ENCODE data around the gene SCUBE3. TPM values are rescaled to one million over a fixed set of nuclear protein-coding genes. Genes with fewer than 3 reads are reported as not detected.
A peak's percentile ranks its signal among the peaks of the same experiment; 100 is the strongest.

SCUBE3 gene
- total and polyA plus RNA-seq, 9 of the 15 experiments (the other 6 are each of a cell fraction or from before 2014, with no cell fraction given): 0.01 to 0.11 TPM; not detected in 7

GRCh38 chr6:35258858-35259193 is 45.1 kb downstream of the SCUBE3 start (continued):
- TF ChIP-seq ZNF212 (CRISPR knock-in tag; IDR thresholded peaks at IDR 0.05): no peak
- no peak for TF ChIP-seq SMARCA5 (IDR thresholded peaks at IDR 0.05)
- no peak for TF ChIP-seq ZNF431 (CRISPR knock-in tag; IDR thresholded peaks at IDR 0.05)
- TF ChIP-seq PURB (CRISPR knock-in tag; IDR thresholded peaks at IDR 0.05; ENCODE audit: low read depth): no peak
- TF ChIP-seq FOXK2 (conservative IDR thresholded peaks at IDR 0.05 in 1 of 2, IDR thresholded peaks at IDR 0.05 in 1 of 2; ENCODE audit: low read depth in 2 of 2): no peak
- no peak for TF ChIP-seq CREB3 (tag; conservative IDR thresholded peaks at IDR 0.05; ENCODE audit: low read depth)
- no peak for TF ChIP-seq ZFP36 (IDR thresholded peaks at IDR 0.05; ENCODE audit: low read depth, low read length, partially characterized antibody)
- TF ChIP-seq ILK (tag; IDR thresholded peaks at IDR 0.05; ENCODE audit: borderline replicate concordance, low read depth): no peak
- TF ChIP-seq CHD1 (IDR thresholded peaks at IDR 0.05; ENCODE audit: low read length): peak; percentile 40
- TF ChIP-seq ZBTB7A (IDR thresholded peaks at IDR 0.05; ENCODE audit: borderline replicate concordance, control insufficient read depth, low read depth, low read length): peak; percentile 29; the same call in 1 of the 2 replicates
- TF ChIP-seq, protein P1, sequence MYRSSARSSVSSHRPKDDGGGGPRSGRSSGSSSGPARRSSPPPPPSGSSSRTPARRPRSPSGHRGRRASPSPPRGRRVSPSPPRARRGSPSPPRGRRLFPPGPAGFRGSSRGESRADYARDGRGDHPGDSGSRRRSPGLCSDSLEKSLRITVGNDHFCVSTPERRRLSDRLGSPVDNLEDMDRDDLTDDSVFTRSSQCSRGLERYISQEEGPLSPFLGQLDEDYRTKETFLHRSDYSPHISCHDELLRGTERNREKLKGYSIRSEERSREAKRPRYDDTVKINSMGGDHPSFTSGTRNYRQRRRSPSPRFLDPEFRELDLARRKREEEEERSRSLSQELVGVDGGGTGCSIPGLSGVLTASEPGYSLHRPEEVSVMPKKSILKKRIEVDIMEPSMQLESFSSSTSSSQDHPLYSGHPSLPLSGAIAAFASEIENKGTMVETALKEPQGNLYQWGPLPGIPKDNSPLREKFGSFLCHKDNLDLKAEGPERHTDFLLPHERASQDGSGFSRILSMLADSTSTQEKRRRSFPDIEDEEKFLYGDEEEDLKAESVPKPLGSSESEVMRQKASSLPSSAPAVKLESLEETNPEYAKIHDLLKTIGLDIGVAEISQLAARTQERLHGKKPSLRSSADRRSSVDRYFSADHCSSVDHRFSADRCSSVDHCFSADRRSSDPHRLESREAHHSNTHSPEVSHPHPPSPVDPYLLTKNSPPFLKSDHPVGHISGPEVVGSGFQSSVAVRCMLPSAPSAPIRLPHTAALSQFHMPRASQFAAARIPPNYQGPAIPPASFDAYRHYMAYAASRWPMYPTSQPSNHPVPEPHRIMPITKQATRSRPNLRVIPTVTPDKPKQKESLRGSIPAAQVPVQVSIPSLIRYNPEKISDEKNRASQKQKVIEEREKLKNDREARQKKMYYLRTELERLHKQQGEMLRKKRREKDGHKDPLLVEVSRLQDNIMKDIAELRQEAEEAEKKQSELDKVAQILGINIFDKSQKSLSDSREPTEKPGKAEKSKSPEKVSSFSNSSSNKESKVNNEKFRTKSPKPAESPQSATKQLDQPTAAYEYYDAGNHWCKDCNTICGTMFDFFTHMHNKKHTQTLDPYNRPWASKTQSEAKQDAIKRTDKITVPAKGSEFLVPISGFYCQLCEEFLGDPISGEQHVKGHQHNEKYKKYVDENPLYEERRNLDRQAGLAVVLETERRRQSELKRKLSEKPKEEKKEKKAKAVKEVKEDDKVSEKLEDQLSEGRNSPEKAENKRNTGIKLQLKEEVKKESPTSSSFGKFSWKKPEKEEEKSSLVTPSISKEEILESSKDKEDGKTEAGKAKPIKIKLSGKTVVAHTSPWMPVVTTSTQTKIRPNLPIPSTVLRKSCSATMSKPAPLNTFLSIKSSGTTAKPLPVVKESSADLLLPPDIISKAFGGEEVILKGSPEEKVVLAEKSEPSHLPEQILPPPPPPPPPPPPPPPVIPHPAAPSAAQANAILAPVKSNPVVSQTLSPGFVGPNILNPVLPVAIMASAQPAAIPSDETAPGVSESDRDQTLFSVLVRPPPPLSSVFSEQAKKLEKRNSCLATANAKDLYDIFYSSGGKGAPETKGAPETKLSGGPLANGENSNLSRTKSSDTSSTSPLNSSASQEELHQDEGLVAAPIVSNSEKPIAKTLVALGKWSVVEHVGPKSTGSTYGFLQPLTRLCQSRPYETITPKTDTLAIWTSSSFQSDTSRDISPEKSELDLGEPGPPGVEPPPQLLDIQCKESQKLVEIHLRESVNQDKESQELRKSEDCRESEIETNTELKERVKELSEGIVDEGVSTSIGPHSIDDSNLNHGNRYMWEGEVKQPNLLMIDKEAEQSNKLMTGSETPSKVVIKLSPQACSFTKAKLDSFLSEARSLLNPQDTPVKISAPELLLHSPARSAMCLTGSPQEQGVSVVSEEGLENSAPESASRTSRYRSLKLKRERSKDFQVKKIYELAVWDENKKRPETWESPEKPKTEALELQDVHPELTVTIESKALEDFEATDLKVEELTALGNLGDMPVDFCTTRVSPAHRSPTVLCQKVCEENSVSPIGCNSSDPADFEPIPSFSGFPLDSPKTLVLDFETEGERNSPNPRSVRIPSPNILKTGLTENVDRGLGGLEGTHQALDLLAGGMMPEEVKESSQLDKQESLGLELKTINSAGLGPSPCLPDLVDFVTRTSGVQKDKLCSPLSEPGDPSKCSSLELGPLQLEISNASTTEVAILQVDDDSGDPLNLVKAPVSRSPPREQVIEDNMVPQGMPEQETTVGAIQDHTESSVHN (IDR thresholded peaks at IDR 0.05; ENCODE audit: borderline replicate concordance in 1 of 2, low read depth in 1 of 2): no peak
- TF ChIP-seq SMARCC2 (IDR thresholded peaks at IDR 0.05; ENCODE audit: low read depth): 0 out of 2 replicates have a peak, but pooled peaks have one; percentile 44
- no peak; the same call in 1 of the 2 replicates for TF ChIP-seq BRD4 (IDR thresholded peaks at IDR 0.05)
